Measurements from ENCODE around the gene RBP5. TPM values are rescaled to one million over a fixed set of nuclear protein-coding genes. Genes with fewer than 3 reads are reported as not detected.

RBP5 gene
- total RNA-seq, 1 experiment from 2014 or later = 2.6 TPM

DNA sequence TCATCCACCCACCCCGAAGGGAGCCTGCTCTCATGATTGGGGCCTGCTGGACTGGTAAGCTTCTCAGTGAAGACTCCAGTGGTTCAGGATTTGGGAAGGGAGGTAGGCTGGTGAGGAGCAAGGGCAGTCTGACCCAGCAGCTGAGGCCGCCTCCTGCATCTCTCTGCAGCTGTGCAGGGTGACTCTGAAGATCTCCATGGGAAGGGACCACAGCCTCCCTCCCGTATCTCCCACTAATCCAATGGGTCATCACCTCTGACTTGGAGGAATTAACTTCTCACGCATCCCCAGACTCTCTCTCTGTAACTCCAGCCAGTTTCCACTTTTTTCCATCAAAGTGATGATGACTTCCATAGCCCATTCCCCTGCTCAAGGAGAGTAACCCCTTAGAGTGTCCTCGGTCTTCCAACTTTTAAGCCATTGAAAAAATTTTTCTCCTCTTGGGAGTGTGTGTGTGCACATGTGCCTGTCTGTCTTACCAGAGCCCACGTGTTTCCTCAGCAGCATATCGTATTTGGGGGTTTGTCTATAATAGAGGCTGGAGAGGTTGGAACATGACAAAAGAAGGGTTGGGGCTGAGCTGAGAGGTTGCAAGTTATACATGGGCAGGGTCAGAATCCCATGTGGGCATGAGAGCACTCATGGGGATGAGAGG, 12.8 kb upstream of the RBP5 start:
- H3K36me3 ChIP-seq (replicated peaks; ENCODE audit: control insufficient read depth, insufficient read depth, low read length) = peaks cover 7% of the 10 kb centered on the region
- no peak overlapping the region for H3K4me3 ChIP-seq (ENCODE audit: insufficient read depth, low read depth, low read length)
- no peak for DNase-seq
- H3K27me3 ChIP-seq (ENCODE audit: control insufficient read depth, insufficient read depth, low read length) = no peaks in the 10 kb centered on the region

DNA sequence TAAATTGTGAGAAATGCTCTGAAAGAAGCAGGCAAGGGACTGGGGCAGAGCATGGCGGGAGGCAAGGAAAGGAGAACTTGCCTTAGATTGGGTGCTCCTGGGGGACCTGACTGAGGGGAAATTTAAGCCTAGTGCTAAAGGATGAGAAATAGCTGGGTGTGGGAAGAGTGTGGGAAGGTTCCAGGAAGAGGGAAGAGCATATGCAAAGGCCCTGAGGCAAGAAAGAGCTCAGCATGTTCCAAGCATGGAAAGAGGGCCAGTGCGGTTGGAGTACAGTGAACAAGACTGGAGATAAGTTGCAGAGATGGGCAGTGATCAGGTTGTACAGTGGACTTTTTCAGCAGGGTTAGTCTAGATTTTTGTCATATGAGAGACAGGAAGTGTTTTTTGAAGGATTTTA, 10.5 kb upstream of the RBP5 start:
- no peak for DNase-seq
- Histone ChIP-seq H3K4me3 (ENCODE audit: insufficient read depth, low read depth, low read length) (no peak overlapping the region), H3K27me3 (ENCODE audit: control insufficient read depth, insufficient read depth, low read length) (no peaks in the 10 kb centered on the region), H3K36me3 (replicated peaks; ENCODE audit: control insufficient read depth, insufficient read depth, low read length) (peaks cover 10% of the 10 kb centered on the region)

DNA sequence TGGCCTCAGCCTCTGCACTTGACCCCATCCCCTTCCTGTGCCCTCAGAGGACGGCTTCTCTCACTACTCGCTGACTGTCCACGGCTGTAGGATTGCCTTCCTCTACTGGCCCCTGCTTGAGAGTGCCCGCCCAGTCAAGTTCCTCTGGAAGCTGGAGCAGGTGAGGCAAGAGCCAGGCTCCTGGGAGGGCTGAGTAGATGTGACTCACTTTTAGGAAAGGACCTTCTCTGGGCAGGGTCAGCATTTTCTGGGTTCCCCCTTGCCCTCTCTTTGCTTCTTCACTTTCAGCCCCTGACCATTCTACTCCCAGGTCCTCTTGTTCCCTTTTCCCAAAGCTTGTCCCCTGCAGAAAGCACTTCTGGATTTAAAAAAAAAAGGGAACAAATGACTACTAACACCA, 9.2 kb upstream of the RBP5 start:
- no peaks in the 10 kb centered on the region for H3K27me3 ChIP-seq (ENCODE audit: control insufficient read depth, insufficient read depth, low read length)
- DNase-seq = no peak
- peaks cover 9% of the 10 kb centered on the region for H3K36me3 ChIP-seq (replicated peaks; ENCODE audit: control insufficient read depth, insufficient read depth, low read length)
- H3K4me3 ChIP-seq (ENCODE audit: insufficient read depth, low read depth, low read length) = no peak overlapping the region

DNA sequence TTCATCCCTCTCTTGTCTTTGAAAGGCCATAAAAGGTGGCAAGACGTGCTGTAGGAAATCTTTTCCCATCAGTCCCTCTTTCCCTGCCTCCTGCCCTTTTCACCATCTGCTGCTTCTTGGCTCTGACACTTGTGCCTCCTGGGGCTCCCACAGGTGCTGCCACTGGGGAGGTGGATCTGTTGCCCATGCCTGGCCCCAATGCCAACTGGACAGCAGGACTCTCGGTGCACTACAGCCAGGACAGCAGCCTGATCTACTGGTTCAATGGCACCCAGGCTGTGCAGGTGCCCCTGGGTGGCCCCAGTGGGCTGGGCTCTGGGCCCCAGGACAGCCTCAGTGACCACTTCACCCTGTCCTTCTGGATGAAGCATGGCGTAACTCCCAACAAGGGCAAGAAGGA, 8.0 kb upstream of the RBP5 start:
- peaks cover 7% of the 10 kb centered on the region for H3K36me3 ChIP-seq (replicated peaks; ENCODE audit: control insufficient read depth, insufficient read depth, low read length)
- H3K4me3 ChIP-seq (ENCODE audit: insufficient read depth, low read depth, low read length) = no peak overlapping the region
- DNase-seq = no peak
- H3K27me3 ChIP-seq (ENCODE audit: control insufficient read depth, insufficient read depth, low read length) = peaks cover 6% of the 10 kb centered on the region; the same call in 1 of the 2 replicates

DNA sequence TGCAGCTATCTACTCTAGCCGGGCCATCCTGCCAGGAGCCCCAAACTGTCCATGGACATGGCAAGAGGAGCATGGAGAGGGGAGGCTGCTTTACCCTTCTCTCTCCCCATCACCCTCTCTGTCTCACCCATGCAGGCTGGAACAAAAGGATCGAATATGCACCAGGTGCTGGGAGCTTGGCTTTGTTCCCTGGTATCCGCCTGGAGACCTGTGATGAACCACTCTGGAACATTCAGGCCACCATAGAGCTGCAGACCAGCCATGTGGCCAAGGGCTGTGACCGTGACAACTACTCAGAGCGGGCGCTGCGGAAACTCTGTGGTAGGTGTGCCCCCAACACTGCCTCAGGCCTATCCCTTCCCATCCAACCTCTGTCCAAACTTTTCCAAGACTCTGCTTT, 7.4 kb upstream of the RBP5 start:
- no peak for DNase-seq
- Histone ChIP-seq H3K4me3 (ENCODE audit: insufficient read depth, low read depth, low read length) (no peak overlapping the region), H3K36me3 (replicated peaks; ENCODE audit: control insufficient read depth, insufficient read depth, low read length) (peaks cover 7% of the 10 kb centered on the region), H3K27me3 (ENCODE audit: control insufficient read depth, insufficient read depth, low read length) (peaks cover 9% of the 10 kb centered on the region; the same call in 1 of the 2 replicates)

DNA sequence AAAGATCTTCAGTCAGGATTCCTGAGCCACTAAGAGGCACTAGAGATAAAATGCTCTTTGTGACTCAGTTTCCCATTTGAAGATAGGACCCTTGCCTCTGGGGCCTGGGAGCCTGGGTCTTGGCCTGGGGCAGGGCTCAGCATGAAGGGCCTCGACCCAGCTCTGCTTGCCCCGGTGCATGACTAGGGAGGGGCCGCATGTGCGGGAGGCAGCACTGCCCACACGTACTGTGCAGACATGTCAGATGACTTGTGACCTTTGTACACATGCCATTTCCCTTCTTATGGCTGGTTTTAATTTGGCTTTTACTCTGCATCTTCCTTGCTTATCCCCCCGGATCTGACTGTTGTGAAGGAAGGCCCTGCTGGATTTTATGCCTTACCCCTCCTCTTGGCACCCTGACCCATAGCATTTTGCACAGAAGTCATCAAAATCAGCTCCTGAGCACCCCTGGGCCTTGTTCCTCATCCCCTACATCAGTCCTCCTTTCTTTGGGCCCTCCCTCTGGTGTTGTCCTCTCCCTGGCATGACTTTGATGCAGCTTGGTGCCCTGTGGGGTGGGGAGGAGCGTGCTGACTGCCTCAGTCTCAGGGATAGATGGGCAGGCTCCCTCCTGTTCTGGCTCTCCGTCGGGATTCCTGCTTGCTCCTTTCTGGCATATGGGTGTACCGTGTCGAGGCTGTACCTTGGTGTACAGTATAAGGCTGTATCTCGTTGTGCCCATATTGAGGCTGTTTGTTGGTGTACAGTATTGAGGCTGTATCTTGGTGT, 5.9 kb upstream of the RBP5 start:
- peaks cover 7% of the 10 kb centered on the region for H3K36me3 ChIP-seq (replicated peaks; ENCODE audit: control insufficient read depth, insufficient read depth, low read length)
- peaks cover 15% of the 10 kb centered on the region for H3K27me3 ChIP-seq (ENCODE audit: control insufficient read depth, insufficient read depth, low read length)
- no peak overlapping the region for H3K4me3 ChIP-seq (ENCODE audit: insufficient read depth, low read depth, low read length)
- no peak for DNase-seq

DNA sequence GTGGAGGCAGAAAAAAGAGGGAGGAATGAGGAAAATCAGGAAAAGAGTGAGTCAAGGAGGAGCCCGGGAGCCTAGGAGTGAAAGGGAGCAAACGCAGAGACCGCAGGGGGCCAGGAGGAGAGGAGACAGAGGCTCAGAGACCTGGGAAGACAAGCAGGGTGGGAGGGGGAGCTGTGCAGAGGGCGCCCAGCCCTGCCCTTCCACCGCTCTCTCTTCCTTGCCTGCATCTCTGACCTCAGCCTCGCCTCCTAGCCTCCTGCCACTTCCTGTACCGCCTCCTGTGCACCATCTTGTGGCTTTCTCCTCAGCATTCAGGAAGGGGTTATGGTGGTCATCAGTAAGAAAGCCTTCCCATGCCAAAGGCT, 2.8 kb upstream of the RBP5 start:
- Histone ChIP-seq H3K36me3 (replicated peaks; ENCODE audit: control insufficient read depth, insufficient read depth, low read length) (peaks cover 3% of the 10 kb centered on the region), H3K4me3 (ENCODE audit: insufficient read depth, low read depth, low read length) (peak overlapping the region; percentile 73; the same call in 1 of the 2 replicates), H3K27me3 (ENCODE audit: control insufficient read depth, insufficient read depth, low read length) (peaks cover 22% of the 10 kb centered on the region)
- no peak for DNase-seq

DNA sequence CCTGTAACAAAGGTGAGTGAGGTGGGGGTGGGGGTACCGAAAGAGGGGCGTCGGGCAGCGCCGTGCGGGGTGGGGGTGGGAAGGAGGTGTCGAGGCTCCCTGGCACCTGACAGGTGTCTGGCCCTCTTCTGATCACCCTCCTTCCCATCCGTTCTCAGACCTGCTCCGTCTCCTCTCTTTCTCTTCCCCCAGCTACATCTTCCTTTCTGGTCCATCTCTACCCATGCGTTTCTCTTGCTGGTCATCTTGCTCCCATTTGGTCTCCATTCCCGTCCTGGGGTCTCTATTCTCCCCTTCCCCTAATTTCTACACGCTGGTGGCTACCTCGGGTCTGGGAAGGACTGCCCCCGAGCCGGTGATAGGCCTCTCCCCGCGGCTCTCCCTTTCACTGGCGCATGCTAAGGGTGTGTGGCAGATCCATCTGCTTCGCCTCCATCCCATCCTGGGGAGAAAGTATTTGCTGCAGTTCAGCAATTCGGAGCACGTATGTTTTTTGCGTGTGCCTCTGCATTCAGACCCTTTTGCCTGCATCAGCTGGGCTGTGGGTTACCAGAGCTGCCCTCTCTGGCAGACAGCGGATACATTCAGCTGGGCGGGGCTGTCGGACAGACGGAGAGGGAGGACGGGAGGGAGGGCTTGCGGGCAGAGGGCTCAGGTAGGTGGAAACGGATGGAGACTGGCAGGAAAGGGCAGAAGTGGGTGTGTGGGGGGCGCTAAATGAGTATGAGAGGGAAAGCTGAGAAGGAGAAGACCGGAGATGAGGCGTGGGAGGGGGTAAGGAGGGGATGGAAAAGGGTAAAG, 2.2 kb upstream of the RBP5 start:
- H3K4me3 ChIP-seq (ENCODE audit: insufficient read depth, low read depth, low read length) = peak overlapping the region; percentile 73
- H3K27me3 ChIP-seq (ENCODE audit: control insufficient read depth, insufficient read depth, low read length) = peaks cover 22% of the 10 kb centered on the region
- H3K36me3 ChIP-seq (replicated peaks; ENCODE audit: control insufficient read depth, insufficient read depth, low read length) = peaks cover 3% of the 10 kb centered on the region
- DNase-seq = peak; percentile 89

DNA sequence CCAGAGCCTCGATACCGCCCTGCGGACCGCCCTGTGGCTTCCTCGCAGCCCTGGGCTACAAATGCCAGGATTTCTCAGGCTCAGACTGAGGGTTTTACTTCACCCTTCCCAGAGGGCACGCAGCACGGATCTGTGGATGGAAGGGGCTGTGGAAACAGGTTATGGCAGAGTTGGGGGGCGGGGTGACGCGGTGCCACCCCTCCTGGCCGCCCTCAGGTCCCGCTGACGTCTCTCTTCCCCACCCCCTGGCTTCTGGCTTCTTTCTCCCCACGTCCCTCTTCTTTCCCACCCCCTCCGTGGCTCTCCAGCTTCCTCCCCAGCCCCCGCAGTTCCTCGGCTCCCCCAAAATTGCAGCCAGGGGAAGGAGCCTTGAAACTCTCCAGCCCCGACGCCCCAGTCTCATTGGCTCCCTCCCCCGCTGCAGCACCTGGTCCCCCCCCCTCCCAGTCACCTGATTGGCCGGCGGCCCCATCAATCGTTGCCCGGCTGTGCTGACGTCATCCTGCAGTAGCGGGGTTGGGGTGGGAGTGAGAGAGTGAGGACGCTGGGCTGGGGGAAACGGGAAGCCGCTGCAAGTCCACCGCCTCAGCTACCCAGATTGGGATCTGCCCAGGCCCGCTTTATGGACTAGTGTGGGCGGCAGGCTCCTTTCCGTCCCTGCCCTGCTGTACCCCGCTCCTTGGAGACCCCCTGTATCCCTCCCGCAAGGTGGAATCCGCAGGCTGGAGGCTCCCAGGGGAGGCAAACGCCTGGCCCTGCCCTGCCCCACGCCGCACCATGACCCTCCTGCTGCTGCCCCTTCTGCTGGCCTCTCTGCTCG, 1.4 kb upstream of the RBP5 start, which contains the start of gene CLSTN3:
CLSTN3 (plus strand) TSS at position 500 of the 820 bp plus-strand sequence; CDS start at position 778, 278 bp downstream.
- peaks cover 22% of the 10 kb centered on the region for H3K27me3 ChIP-seq (ENCODE audit: control insufficient read depth, insufficient read depth, low read length)
- DNase-seq = peak; percentile 100
- peak within 1 kb of the TSS; percentile 73 for H3K4me3 ChIP-seq (ENCODE audit: insufficient read depth, low read depth, low read length)
- H3K36me3 ChIP-seq (replicated peaks; ENCODE audit: control insufficient read depth, insufficient read depth, low read length) = peaks cover 1% of the 10 kb centered on the region; the same call in 1 of the 2 replicates

DNA sequence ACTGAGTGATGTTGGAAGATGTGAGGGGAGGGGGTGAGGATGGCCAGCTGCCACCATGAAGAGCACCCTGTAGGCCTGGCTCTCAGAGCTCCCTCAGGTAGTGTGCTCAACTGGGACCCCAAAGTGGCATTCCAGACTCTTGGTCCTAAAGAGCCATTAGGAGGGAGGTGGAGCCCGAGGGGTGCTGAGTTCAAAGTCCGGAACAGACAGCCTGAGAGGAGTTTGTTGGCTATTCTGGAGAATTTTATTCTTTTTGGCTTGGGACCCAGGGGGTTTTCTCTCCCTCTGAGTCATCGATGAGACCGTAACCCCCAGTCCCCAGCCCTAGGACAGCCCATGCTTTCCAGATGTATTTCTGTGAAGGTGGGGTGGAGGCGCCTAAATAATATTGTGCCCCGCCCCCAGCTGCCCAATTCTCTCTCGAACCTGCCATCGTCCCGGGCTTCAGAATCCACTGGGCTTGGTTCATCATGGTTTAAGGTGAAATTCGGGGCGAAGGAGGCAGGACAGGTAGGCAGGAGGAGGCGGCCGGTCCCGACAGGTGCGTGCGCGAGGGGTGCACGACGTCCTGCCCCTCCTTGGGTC, 690 bp upstream of the RBP5 start:
- DNase-seq = no peak
- Histone ChIP-seq H3K36me3 (replicated peaks; ENCODE audit: control insufficient read depth, insufficient read depth, low read length) (no peaks in the 10 kb centered on the region; the same call in 1 of the 2 replicates), H3K4me3 (ENCODE audit: insufficient read depth, low read depth, low read length) (peak overlapping the region; percentile 73), H3K27me3 (ENCODE audit: control insufficient read depth, insufficient read depth, low read length) (peaks cover 22% of the 10 kb centered on the region)

DNA sequence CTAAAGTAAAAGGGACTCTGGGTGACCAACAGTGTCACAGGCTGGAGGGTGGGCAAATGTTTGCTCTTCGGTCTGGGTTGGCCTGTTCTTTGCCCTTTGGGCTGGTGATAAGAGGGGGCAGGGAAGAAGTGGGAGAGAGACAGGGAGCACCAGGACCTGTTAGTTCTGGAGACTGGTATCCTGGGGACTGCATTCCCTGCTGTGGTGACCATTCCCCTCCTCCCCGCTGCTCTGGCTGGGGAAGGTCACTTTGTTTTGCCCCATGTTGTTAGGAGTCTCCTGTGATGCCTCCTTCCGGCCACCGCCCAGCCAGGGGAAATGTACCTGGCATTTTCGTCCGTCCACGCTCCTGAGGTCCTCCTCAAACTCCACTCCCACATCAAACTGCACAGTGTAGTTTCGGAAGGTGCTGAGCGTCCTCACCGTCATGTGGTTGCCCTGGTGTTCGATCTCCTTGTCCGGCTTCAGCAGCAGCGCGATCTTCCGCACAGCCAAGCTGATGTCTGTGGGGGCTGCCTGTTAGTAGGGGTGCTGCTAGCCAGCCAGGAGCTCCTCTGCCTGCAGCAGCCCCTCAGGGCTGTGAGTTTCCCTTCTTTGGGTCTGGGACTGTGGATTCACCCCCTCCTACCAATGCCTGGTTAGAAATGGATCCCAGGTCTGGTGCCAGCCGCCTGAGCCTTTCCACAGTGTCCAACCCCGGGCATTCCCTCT, 618 bp downstream of the RBP5 start:
- no peak for DNase-seq
- Histone ChIP-seq H3K36me3 (replicated peaks; ENCODE audit: control insufficient read depth, insufficient read depth, low read length) (no peaks in the 10 kb centered on the region), H3K4me3 (ENCODE audit: insufficient read depth, low read depth, low read length) (no peak overlapping the region), H3K27me3 (ENCODE audit: control insufficient read depth, insufficient read depth, low read length) (peaks cover 22% of the 10 kb centered on the region)

DNA sequence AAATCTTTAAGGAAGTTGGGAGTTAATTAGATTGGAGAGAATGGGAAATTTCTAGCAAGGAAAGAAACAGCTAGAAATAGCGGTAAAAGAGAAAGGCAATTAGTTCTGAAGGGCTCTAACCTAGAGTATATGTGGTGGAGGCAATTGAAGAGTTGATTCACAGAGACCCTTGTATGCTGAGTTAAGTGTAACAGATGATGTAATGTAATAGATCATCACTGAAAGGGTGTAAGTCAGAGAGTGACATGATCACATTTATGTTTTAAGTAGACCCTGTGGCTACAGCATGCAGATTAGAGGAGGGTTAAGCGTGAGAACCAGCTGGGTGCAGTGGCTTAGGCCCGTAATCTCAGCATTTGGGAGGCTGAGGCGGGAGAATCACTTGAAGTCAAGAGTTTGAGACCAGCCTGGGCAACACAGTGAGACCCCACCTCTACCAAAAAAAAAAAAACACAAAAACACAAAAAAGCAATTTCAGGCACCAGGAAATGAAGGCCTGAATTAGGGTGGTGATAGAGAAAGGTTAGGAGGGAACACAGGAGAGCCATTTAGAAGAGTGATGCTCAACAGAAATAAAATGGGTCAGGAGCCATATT, 3.0 kb downstream of the RBP5 start:
- Histone ChIP-seq H3K4me3 (ENCODE audit: insufficient read depth, low read depth, low read length) (no peak overlapping the region), H3K27me3 (ENCODE audit: control insufficient read depth, insufficient read depth, low read length) (peaks cover 10% of the 10 kb centered on the region), H3K36me3 (replicated peaks; ENCODE audit: control insufficient read depth, insufficient read depth, low read length) (no peaks in the 10 kb centered on the region)
- DNase-seq = no peak
